SH-SY5Y (cell line): ENCODE measurements around the gene XPOT.

ENCODE experiments used
- GATA2 ChIP-seq: IDR thresholded peaks from 2 replicates; pipeline ENCODE4 v1.6.1; 2011; ENCODE audit warnings: mild to moderate bottlenecking, low read depth, low read length
- GATA3 ChIP-seq: IDR thresholded peaks from 2 replicates; pipeline ENCODE4 v1.6.1; 2011; ENCODE audit warnings: low read depth, mild to moderate bottlenecking, low read length, moderate library complexity

DNA sequence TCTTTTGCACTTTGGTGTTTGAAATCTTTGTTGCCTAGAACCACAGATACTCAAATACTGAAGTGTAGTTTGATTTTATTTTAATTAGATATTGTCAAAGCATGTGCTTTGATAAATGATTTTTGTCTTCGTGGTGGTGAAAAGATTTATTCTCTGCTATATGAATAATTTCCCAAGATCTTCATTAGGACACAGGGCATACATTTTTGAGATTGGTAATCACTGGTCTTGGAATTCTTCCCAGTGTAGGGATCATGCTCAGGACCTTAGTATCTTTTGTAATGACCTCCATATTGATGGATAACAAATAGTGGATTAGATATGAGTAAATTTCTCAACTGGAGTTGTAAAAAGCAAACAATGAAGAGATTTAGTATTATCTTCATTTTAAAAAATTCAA lies 76.0 kb downstream of the XPOT start:
- no peak for TF ChIP-seq GATA3
- no peak for TF ChIP-seq GATA2
